Trophoblast cell (in vitro differentiated cells and primary cell): Measurements from ENCODE around the gene MYO7B.

Source experiments
- DNase-seq, 2 donors: peaks; one replicate each; pipeline ENCODE4 v3.0.0-alpha.2; 2016
- H2AFZ ChIP-seq: 2 replicates; pipeline ENCODE4 v1.6.1; 2013; ENCODE audit warnings: low read length, moderate library complexity, mild to moderate bottlenecking; ENCODE audit not compliant: insufficient read depth, poor library complexity
- H2AK5ac ChIP-seq: 2 replicates; pipeline ENCODE4 v1.6.1; 2013; ENCODE audit warnings: mild to moderate bottlenecking, low read length
- H2BK120ac ChIP-seq: 2 replicates; pipeline ENCODE4 v1.6.1; 2013; ENCODE audit warnings: low read length, mild to moderate bottlenecking, moderate library complexity; ENCODE audit not compliant: insufficient read depth, poor library complexity
- H2BK12ac ChIP-seq: 2 replicates; pipeline ENCODE4 v1.6.1; 2013; ENCODE audit warnings: mild to moderate bottlenecking, low read length, moderate library complexity
- H2BK5ac ChIP-seq: 2 replicates; pipeline ENCODE4 v1.6.1; 2013; ENCODE audit warnings: low read length, low read depth, moderate library complexity, mild to moderate bottlenecking; ENCODE audit not compliant: poor library complexity
- H3K14ac ChIP-seq: 2 replicates; pipeline ENCODE4 v1.6.1; 2013; ENCODE audit warnings: mild to moderate bottlenecking, low read length
- H3K18ac ChIP-seq: 2 replicates; pipeline ENCODE4 v1.6.1; 2013; ENCODE audit warnings: mild to moderate bottlenecking, low read length
- H3K23ac ChIP-seq: 2 replicates; pipeline ENCODE4 v1.6.1; 2013; ENCODE audit warnings: low read length
- H3K27ac ChIP-seq: 2 replicates; pipeline ENCODE4 v1.5.1; 2013; ENCODE audit warnings: low read depth, mild to moderate bottlenecking, inconsistent platforms, low read length, moderate library complexity
- H3K27me3 ChIP-seq: 2 replicates; pipeline ENCODE4 v1.6.1; 2013; ENCODE audit warnings: inconsistent platforms, mild to moderate bottlenecking, low read length, moderate library complexity; ENCODE audit not compliant: insufficient read depth
- H3K36me3 ChIP-seq, 2 experiments: 1 replicate in 1 of 2; 2 replicates in 1 of 2; pipeline ENCODE4 v1.6.1; 2013; ENCODE audit warnings: low read length in 2 of 2, mild to moderate bottlenecking in 2 of 2, moderate library complexity in 1 of 2; ENCODE audit not compliant: insufficient read depth in 2 of 2, control insufficient read depth in 1 of 2
- H3K4ac ChIP-seq: 2 replicates; pipeline ENCODE4 v1.6.1; 2013; ENCODE audit warnings: low read depth, mild to moderate bottlenecking, low read length, moderate library complexity
- H3K4me1 ChIP-seq, 2 experiments: 1 replicate in 1 of 2; 2 replicates in 1 of 2; pipeline ENCODE4 v1.6.1; 2013; ENCODE audit warnings: low read length in 2 of 2, mild to moderate bottlenecking in 2 of 2, moderate library complexity in 1 of 2; ENCODE audit not compliant: insufficient read depth in 2 of 2, control insufficient read depth in 1 of 2
- H3K4me2 ChIP-seq: 2 replicates; pipeline ENCODE4 v1.6.1; 2013; ENCODE audit warnings: inconsistent platforms, mild to moderate bottlenecking, low read length, moderate library complexity
- H3K4me3 ChIP-seq: 2 replicates; pipeline ENCODE4 v1.5.1; 2013; ENCODE audit warnings: mild to moderate bottlenecking, low read depth, low read length, inconsistent platforms
- H3K79me1 ChIP-seq: one replicate; pipeline ENCODE4 v1.6.1; 2013; ENCODE audit warnings: low read length
- H3K79me2 ChIP-seq: 2 replicates; pipeline ENCODE4 v1.6.1; 2013; ENCODE audit warnings: low read length, mild to moderate bottlenecking; ENCODE audit not compliant: control insufficient read depth, insufficient read depth, poor library complexity
- H3K9ac ChIP-seq: 2 replicates; pipeline ENCODE4 v1.6.1; 2013; ENCODE audit warnings: mild to moderate bottlenecking, low read length
- H3K9me3 ChIP-seq: 2 replicates; pipeline ENCODE4 v1.6.1; 2013; ENCODE audit warnings: low read depth, mild to moderate bottlenecking, control low read depth, inconsistent platforms, low read length; ENCODE audit not compliant: insufficient read depth
- H4K12ac ChIP-seq: 2 replicates; pipeline ENCODE4 v1.6.1; 2013; ENCODE audit warnings: low read depth, mild to moderate bottlenecking, low read length, moderate library complexity
- H4K8ac ChIP-seq: 2 replicates; pipeline ENCODE4 v1.6.1; 2013; ENCODE audit warnings: low read depth, mild to moderate bottlenecking, low read length, moderate library complexity
- H4K91ac ChIP-seq: one replicate; pipeline ENCODE4 v1.6.1; 2013; ENCODE audit warnings: low read depth, mild to moderate bottlenecking, low read length, moderate library complexity
- WGBS: extraction: QIAGEN DNeasy Blood & Tissue Kit; methylation state at CpG from one replicate; pipeline ENCODE4 v1.1.7; 2013; ENCODE audit warnings: missing lambda C conversion rate; ENCODE audit not compliant: insufficient read length, insufficient coverage; ENCODE audit errors: extremely low coverage; 5-methylcytosine and 5-hydroxymethylcytosine counted together

The MYO7B gene

GRCh38 chr2:127648321-127648720 lies 112.8 kb downstream of the MYO7B start:
- Histone ChIP-seq H3K4me2 (no peak overlapping the region), H3K18ac (no peak overlapping the region), H2AFZ (no peak overlapping the region), H4K91ac (no peak overlapping the region), H3K36me3 (no peaks in the 10 kb centered on the region), H3K4ac (no peak overlapping the region), H3K27me3 (no peaks in the 10 kb centered on the region), H3K4me1 (peaks cover 12 to 17% of the 10 kb centered on the region in 2 experiments), H3K4me3 (no peak overlapping the region), H2BK5ac (no peak overlapping the region), H3K14ac (no peak overlapping the region), H2AK5ac (peak overlapping the region; percentile 46), H3K23ac (no peak overlapping the region), H2BK12ac (no peak overlapping the region), H4K12ac (no peak overlapping the region), H2BK120ac (no peak overlapping the region), H3K9me3 (peaks cover 1% of the 10 kb centered on the region), H3K9ac (no peak overlapping the region), H3K27ac (no peak overlapping the region), H3K79me1 (no peaks in the 10 kb centered on the region), H3K79me2 (no peaks in the 10 kb centered on the region), H4K8ac (no peak overlapping the region)
- no CpG with 5 or more reads among the region's 6 CpGs for WGBS
- DNase-seq: peak; percentile 72 to 74

GRCh38 chr2:127649100-127649611 lies 113.7 kb downstream of the MYO7B start:
- Histone ChIP-seq H3K27ac (no peak overlapping the region), H3K4me2 (no peak overlapping the region), H2BK120ac (no peak overlapping the region), H3K36me3 (peaks cover 0 to under 1% of the 10 kb centered on the region in 2 experiments), H3K4me3 (no peak overlapping the region), H4K12ac (no peak overlapping the region), H2AFZ (no peak overlapping the region), H3K79me2 (no peaks in the 10 kb centered on the region), H4K91ac (no peak overlapping the region), H2BK12ac (no peak overlapping the region), H3K9me3 (peaks cover 2% of the 10 kb centered on the region), H3K23ac (no peak overlapping the region), H3K79me1 (no peaks in the 10 kb centered on the region), H3K4ac (no peak overlapping the region), H3K4me1 (peaks cover 12 to 17% of the 10 kb centered on the region in 2 experiments), H3K14ac (no peak overlapping the region), H3K9ac (no peak overlapping the region), H2BK5ac (no peak overlapping the region), H3K18ac (no peak overlapping the region), H4K8ac (no peak overlapping the region), H3K27me3 (no peaks in the 10 kb centered on the region), H2AK5ac (no peak overlapping the region)
- no CpG with 5 or more reads among the region's 12 CpGs for WGBS
- DNase-seq: no peak

GRCh38 chr2:127649684-127650040 lies 114.2 kb downstream of the MYO7B start:
- H3K9me3 ChIP-seq: peaks cover 2% of the 10 kb centered on the region
- no peak overlapping the region for H4K8ac ChIP-seq
- H3K79me1 ChIP-seq: no peaks in the 10 kb centered on the region
- H3K4me2 ChIP-seq: no peak overlapping the region
- no peak overlapping the region for H2BK5ac ChIP-seq
- H3K36me3 ChIP-seq: peaks cover 0 to 2% of the 10 kb centered on the region in 2 experiments
- H3K79me2 ChIP-seq: no peaks in the 10 kb centered on the region
- no peak overlapping the region for H4K12ac ChIP-seq
- H3K4me1 ChIP-seq: peaks cover 12 to 17% of the 10 kb centered on the region in 2 experiments
- peak; percentile 82 to 97 for DNase-seq
- H2BK120ac ChIP-seq: no peak overlapping the region
- WGBS: no CpG with 5 or more reads among the region's 7 CpGs
- H3K4me3 ChIP-seq: no peak overlapping the region
- H3K4ac ChIP-seq: no peak overlapping the region
- H2AK5ac ChIP-seq: no peak overlapping the region
- no peak overlapping the region for H4K91ac ChIP-seq
- H2BK12ac ChIP-seq: no peak overlapping the region
- no peak overlapping the region for H3K18ac ChIP-seq
- H3K27me3 ChIP-seq: no peaks in the 10 kb centered on the region
- no peak overlapping the region for H3K23ac ChIP-seq
- no peak overlapping the region for H3K14ac ChIP-seq
- H2AFZ ChIP-seq: no peak overlapping the region
- H3K9ac ChIP-seq: no peak overlapping the region
- no peak overlapping the region for H3K27ac ChIP-seq

GRCh38 chr2:127650041-127650784 lies 114.7 kb downstream of the MYO7B start:
- Histone ChIP-seq H3K14ac (no peak overlapping the region), H3K18ac (no peak overlapping the region), H4K8ac (no peak overlapping the region), H2BK5ac (no peak overlapping the region), H3K4me3 (no peak overlapping the region), H3K79me1 (no peaks in the 10 kb centered on the region), H4K91ac (peak overlapping the region; percentile 6), H3K27ac (no peak overlapping the region), H3K4me2 (no peak overlapping the region), H3K79me2 (no peaks in the 10 kb centered on the region), H3K23ac (no peak overlapping the region), H3K4ac (no peak overlapping the region), H2BK12ac (no peak overlapping the region), H3K36me3 (peaks cover 0 to 2% of the 10 kb centered on the region in 2 experiments), H4K12ac (no peak overlapping the region), H2AFZ (no peak overlapping the region), H2BK120ac (no peak overlapping the region), H3K9ac (no peak overlapping the region), H3K4me1 (peaks cover 12 to 17% of the 10 kb centered on the region in 2 experiments), H2AK5ac (peak overlapping the region; percentile 25), H3K27me3 (no peaks in the 10 kb centered on the region), H3K9me3 (peaks cover 2% of the 10 kb centered on the region)
- no CpG with 5 or more reads among the region's 17 CpGs for WGBS
- DNase-seq: no peak
